Activated T-helper 2 cell treated with anti-CD3 and anti-CD28 coated beads, Interferon-gamma antibody, Interleukin-2, Interleukin-4, amounts not matched to agents 10 μg/mL and 5 μg/mL and 100 μg/mL, durations not matched to agents 14 hours and 24 hours and 36 hours (primary cell): ENCODE measurements around the gene H1-8. TPM values are rescaled to one million over a fixed set of nuclear protein-coding genes. Genes with fewer than 3 reads are reported as not detected.

ENCODE experiments used
- DNase-seq: peaks from one replicate; pipeline ENCODE4 v3.0.0; 2021; ENCODE audit warnings: low spot score
- H3K27ac Mint-ChIP-seq: one replicate; pipeline ENCODE4 v1.8.0; 2021; ENCODE audit warnings: mixed read lengths
- H3K27me3 Mint-ChIP-seq: one replicate; pipeline ENCODE4 v1.8.0; 2021; ENCODE audit warnings: low read depth, mixed read lengths
- H3K36me3 Mint-ChIP-seq: one replicate; pipeline ENCODE4 v1.8.0; 2021; ENCODE audit warnings: low read depth, mixed read lengths
- H3K4me1 Mint-ChIP-seq: one replicate; pipeline ENCODE4 v1.8.0; 2021; ENCODE audit warnings: low read depth, mixed read lengths
- H3K4me3 Mint-ChIP-seq: one replicate; pipeline ENCODE4 v1.8.0; 2021; ENCODE audit warnings: low read depth, mild to moderate bottlenecking, moderate library complexity, mixed read lengths
- H3K9me3 Mint-ChIP-seq: one replicate; pipeline ENCODE4 v1.8.0; 2021; ENCODE audit warnings: mixed read lengths
- intact Hi-C: fragments of 100-400 bp; cut with micrococcal nuclease; formaldehyde crosslinking; loops from one replicate; pipeline ENCODE4 v1.15.1; 2023
- total RNA-seq: library from RNA; stranded (reverse); gene quantifications from 2 replicates; pipeline ENCODE4 v1.2.3, GENCODE V29; 2022

H1-8 gene
- total RNA-seq, 1 donor from 2014 or later, result not detected

DNA sequence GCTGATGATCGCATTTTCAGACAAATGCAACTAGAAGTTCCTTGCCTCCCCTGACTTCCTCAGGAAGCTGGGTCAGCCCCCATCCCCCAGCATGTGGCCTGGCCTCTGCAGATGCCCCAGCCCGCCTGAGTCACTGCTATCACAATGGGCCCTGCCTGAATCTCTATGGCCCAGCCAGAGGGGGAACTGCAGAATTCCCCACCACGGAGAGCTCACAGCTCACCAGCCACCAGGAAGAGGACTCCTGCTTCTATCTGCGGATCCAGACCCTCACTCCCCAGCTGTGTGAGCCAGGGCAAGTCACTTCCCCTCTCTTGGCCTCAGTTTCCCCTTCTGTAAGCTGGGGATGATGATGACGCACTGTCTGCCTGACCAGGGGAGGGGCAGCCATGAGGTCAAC lies 56.6 kb downstream of the H1-8 start:
- Mint-ChIP-seq H3K4me3 (no peak overlapping the region), H3K36me3 (no peaks in the 10 kb centered on the region)

GRCh38 chr3:129600348-129600747 lies 57.4 kb downstream of the H1-8 start:
- Mint-ChIP-seq H3K4me1 (no peaks in the 10 kb centered on the region), H3K4me3 (no peak overlapping the region), H3K27ac (no peak overlapping the region), H3K27me3 (peaks cover 47% of the 10 kb centered on the region), H3K9me3 (no peaks in the 10 kb centered on the region), H3K36me3 (no peaks in the 10 kb centered on the region)
- intact Hi-C loops, result no loop called here
- DNase-seq, result no peak

More for the DNA sequence above, 56.6 kb downstream of the H1-8 start:
- no peak for DNase-seq
- Mint-ChIP-seq H3K9me3 (no peaks in the 10 kb centered on the region), H3K4me1 (no peaks in the 10 kb centered on the region), H3K27me3 (peaks cover 50% of the 10 kb centered on the region), H3K27ac (no peak overlapping the region)
- intact Hi-C loops, result no loop called here

Other genes starting within 250 kb of the H1-8 start
- gene EFCAB12, start 114.5 kb upstream of the H1-8 start, total RNA-seq, result 0.25 and 0.48 TPM in 2 replicates
- gene MBD4, start 103.2 kb upstream of the H1-8 start, total RNA-seq, result 41.9 and 45.9 TPM in 2 replicates
- 15.7 and 17.6 TPM in 2 replicates for gene IFT122, start 103.0 kb upstream of the H1-8 start, total RNA-seq
- not detected in 2 replicates for gene RHO, start 14.5 kb upstream of the H1-8 start, total RNA-seq
- gene PLXND1, start 63.5 kb downstream of the H1-8 start, total RNA-seq, result 1.3 and 2.7 TPM in 2 replicates